ENCODE results near the gene WWP2. TPM values are rescaled to one million over a fixed set of nuclear protein-coding genes. Genes with fewer than 3 reads are reported as not detected.

WWP2 gene
- total RNA-seq, 2 donors from 2014 or later = 73.2 to 102 TPM

- Histone ChIP-seq H3K9ac (ENCODE audit: low read depth in 2 of 2, low read length in 2 of 2) (no peak overlapping the region), H3K27me3 (no peaks in the 10 kb centered on the region), H3K9me3 (no peaks in the 10 kb centered on the region), H3K36me3 (no peaks in the 10 kb centered on the region), H3K4me1 (no peaks in the 10 kb centered on the region), H3K4me3 (no peak overlapping the region), H3K27ac (no peak overlapping the region)
- no peak for DNase-seq
- no peak for TF ChIP-seq CTCF (IDR thresholded peaks at IDR 0.05)
- intact Hi-C loops (cut with DNase I) = no loop called here
Measured at GRCh38 chr16:69892378-69892777, 130.2 kb downstream of the WWP2 start.

- Histone ChIP-seq H3K4me1 (no peaks in the 10 kb centered on the region), H3K9me3 (no peaks in the 10 kb centered on the region), H3K27ac (no peak overlapping the region), H3K27me3 (no peaks in the 10 kb centered on the region), H3K9ac (ENCODE audit: low read depth in 2 of 2, low read length in 2 of 2) (no peak overlapping the region), H3K4me3 (no peak overlapping the region), H3K36me3 (no peaks in the 10 kb centered on the region)
- intact Hi-C loops (cut with DNase I) = no loop called here
- DNase-seq = no peak
- TF ChIP-seq CTCF (IDR thresholded peaks at IDR 0.05) = no peak
Measured at GRCh38 chr16:69893106-69893505, 131.0 kb downstream of the WWP2 start.

- Histone ChIP-seq H3K27ac (no peak overlapping the region), H3K36me3 (no peaks in the 10 kb centered on the region), H3K4me3 (no peak overlapping the region), H3K9me3 (no peaks in the 10 kb centered on the region), H3K9ac (ENCODE audit: low read depth in 2 of 2, low read length in 2 of 2) (no peak overlapping the region), H3K4me1 (no peaks in the 10 kb centered on the region), H3K27me3 (no peaks in the 10 kb centered on the region)
- DNase-seq = no peak
- TF ChIP-seq CTCF (IDR thresholded peaks at IDR 0.05) = no peak
- intact Hi-C loops (cut with DNase I) = no loop called here
Measured at GRCh38 chr16:69894676-69895075, 132.5 kb downstream of the WWP2 start.

GRCh38 chr16:69903865-69904415 is 141.8 kb downstream of the WWP2 start:
- H3K4me3 ChIP-seq = no peak overlapping the region
- H3K4me1 ChIP-seq = no peaks in the 10 kb centered on the region
- no peak for DNase-seq
- TF ChIP-seq CTCF (IDR thresholded peaks at IDR 0.05) = no peak
- no peak overlapping the region for H3K27ac ChIP-seq
- H3K27me3 ChIP-seq = no peaks in the 10 kb centered on the region
- H3K36me3 ChIP-seq = no peaks in the 10 kb centered on the region
- no peaks in the 10 kb centered on the region for H3K9me3 ChIP-seq
- intact Hi-C loops (cut with DNase I) = no loop called here
- no peak overlapping the region for H3K9ac ChIP-seq (ENCODE audit: low read depth in 2 of 2, low read length in 2 of 2)

GRCh38 chr16:69904495-69905170 is 142.5 kb downstream of the WWP2 start:
- TF ChIP-seq CTCF (IDR thresholded peaks at IDR 0.05) = no peak
- Histone ChIP-seq H3K9ac (ENCODE audit: low read depth in 2 of 2, low read length in 2 of 2) (no peak overlapping the region), H3K27ac (peak overlapping the region; percentile 4), H3K9me3 (no peaks in the 10 kb centered on the region), H3K36me3 (no peaks in the 10 kb centered on the region), H3K4me1 (no peaks in the 10 kb centered on the region), H3K27me3 (no peaks in the 10 kb centered on the region), H3K4me3 (no peak overlapping the region)
- DNase-seq = peak; percentile 23
- intact Hi-C loops (cut with DNase I) = no loop called here
